Activated CD8-positive, alpha-beta memory T cell treated with anti-CD3 and anti-CD28 coated beads for 1 hour (primary cell): ENCODE measurements around the gene GPR22.

ENCODE experiments used
- DNase-seq, 2 donors: peaks; one replicate each; pipeline ENCODE4 v3.0.0-alpha.2; 2020; ENCODE audit warnings: low read depth in 1 of 2; ENCODE audit errors: extremely low read depth in 1 of 2

The GPR22 gene

DNA sequence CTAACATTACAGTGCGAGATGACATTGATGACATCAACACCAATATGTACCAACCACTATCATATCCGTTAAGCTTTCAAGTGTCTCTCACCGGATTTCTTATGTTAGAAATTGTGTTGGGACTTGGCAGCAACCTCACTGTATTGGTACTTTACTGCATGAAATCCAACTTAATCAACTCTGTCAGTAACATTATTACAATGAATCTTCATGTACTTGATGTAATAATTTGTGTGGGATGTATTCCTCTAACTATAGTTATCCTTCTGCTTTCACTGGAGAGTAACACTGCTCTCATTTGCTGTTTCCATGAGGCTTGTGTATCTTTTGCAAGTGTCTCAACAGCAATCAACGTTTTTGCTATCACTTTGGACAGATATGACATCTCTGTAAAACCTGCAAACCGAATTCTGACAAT is 4.3 kb downstream of the GPR22 start:
- no peak for DNase-seq

- DNase-seq, result no peak
Observed at GRCh38 chr7:107479303-107479702, 9.4 kb downstream of the GPR22 start.

DNA sequence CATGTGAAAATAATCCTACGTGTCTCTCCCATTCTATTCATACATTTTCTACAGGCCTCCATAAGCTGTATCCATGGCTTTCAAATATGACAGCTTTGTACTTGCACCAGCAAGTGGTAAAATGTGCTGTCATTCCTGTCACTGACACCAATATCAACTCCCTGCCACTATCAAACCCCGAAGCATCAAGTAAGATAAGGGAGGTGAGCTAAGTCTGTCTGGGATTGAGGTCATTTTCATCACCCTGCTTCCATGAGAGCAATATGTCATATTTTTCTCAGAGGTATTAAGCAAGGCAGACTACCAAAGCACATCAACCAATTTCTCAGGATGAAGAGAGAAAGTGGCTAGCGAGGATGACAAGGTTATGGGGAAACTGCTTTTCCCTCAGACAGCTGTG is 11.1 kb downstream of the GPR22 start:
- no peak for DNase-seq

GRCh38 chr7:107482571-107482970 is 12.7 kb downstream of the GPR22 start:
- no peak for DNase-seq

DNA sequence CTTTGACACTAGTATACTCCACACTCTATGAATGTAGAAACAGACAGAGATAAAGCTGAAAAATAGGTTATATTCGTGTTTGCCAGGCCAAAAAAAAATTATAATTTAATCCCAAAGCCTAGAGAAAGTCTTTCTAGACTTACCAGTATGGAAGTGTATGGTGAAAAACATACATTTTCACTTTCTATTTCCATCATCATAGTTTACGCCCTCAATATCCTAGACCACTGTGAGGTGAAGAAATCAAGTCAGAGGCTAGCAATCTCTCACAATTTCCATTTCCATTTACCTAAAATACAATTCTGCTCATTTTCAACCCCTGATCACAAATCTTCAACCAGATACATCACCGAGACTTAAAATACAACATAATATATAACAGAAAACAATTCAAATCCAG is 16.2 kb downstream of the GPR22 start:
- DNase-seq, result no peak

GRCh38 chr7:107492875-107493274 is 23.0 kb downstream of the GPR22 start:
- no peak for DNase-seq

- no peak for DNase-seq
Observed at GRCh38 chr7:107494315-107494751, 24.5 kb downstream of the GPR22 start.

DNA sequence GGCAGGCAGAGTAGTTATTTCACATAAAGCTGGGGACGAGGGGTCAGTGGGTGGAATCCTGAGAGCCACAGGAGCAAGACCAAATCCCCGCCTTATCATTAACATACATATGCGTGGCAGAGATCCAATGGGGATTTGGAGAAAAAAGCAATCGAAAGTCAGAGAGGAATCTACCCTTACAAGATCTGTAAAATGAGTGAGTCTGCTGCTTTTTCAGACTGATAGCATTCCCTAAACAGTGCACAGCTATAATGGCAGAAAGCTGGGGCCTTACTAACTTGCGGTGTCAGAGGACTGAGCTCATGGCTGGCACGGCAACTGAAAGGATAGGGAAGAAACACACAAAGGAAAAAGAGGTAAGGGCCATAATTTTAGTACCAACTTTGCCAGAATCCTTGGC is 25.0 kb downstream of the GPR22 start:
- DNase-seq, result no peak

- no peak for DNase-seq
Observed at GRCh38 chr7:107495516-107495915, 25.7 kb downstream of the GPR22 start.

GRCh38 chr7:107499731-107500130 is 29.9 kb downstream of the GPR22 start:
- DNase-seq, result no peak

DNA sequence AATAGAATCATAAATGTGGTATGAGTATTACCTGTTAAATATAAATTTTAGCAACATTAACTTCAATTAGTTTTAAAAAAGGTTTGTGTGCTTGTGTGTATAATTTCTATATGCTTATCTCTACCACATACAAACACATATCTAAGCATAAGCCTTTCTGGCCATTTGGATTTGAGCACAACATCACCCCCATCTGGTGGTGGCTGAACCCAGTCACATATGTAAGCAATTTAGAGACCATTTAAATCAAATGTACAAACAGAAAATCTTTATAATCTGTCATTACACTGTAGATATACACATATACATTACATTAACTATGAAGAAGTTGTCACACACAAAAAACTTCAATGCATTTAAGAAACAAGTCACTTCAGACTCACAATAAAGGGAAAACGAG is 31.7 kb downstream of the GPR22 start:
- DNase-seq, result no peak

DNA sequence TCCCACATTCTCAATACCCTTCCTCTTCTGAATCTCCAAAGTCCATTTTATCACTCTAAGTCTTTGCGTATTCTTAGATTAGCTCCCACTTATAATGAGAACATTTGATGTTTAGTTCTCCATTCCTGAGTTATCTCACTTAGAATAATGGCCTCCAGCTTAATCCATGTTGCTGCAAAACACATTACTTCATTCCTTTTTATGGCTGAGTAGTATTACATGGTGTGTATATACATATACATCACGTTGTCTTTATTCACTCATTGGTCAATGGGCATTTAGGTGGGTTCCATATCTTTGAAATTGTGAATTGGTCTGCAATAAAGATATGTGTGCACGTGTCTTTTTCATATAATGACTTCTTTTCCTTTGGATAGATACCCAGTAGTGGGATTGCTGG is 32.3 kb downstream of the GPR22 start:
- no peak for DNase-seq

GRCh38 chr7:107502797-107503196 is 32.9 kb downstream of the GPR22 start:
- DNase-seq, result no peak

DNA sequence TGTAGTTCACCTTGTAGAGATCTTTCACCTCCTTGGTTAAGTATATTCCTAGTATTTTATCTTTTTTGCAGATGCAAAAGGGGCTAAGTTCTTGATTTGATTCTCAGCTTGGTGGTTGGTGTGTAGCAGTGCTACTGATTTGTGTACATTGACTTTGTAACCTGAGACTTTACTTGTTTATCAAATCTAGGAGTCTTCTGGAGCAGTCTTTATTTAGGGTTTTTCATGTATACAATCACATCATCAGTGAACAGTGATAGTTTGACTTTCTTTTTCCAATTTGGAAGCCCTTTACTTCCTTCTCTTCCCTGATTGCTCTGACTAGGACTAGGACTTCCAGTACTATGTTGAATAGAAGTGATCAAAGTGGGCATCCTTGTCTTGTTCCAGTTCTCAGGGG is 33.8 kb downstream of the GPR22 start:
- DNase-seq, result no peak

- no peak for DNase-seq
Observed at GRCh38 chr7:107505362-107505761, 35.5 kb downstream of the GPR22 start.

DNA sequence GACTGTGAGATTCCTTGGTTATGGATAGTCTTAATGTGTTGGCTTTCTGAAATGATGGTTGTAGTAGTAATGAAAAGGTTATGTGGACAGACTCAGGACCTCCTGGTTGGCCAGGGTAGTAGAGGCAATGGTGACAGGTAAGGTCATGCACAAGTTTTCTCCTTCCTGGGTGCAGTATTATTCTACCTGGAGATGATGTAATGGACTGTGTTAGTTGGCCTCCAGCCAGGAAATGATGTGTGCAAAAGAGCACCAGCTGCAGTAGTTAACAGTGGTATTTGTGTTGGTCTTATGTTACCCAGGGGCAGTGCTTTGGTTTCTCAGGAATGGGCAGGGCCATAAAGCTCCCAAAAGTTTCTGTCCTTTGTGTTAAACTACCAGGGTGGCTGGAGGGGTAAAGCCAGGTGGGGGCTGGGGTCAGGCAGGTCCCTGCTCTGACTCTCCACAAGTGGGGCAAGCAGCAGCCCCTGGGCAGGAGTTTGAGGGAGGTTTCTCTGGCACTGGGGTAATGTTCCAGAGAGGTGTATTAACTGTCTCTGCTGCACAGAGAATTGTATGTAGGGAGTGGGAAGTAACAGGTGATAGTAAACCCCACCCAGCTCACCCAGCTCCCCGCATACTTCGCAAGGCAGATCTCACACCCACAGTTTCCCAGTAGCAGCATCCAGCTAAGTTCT is 36.3 kb downstream of the GPR22 start:
- DNase-seq, result no peak

DNA sequence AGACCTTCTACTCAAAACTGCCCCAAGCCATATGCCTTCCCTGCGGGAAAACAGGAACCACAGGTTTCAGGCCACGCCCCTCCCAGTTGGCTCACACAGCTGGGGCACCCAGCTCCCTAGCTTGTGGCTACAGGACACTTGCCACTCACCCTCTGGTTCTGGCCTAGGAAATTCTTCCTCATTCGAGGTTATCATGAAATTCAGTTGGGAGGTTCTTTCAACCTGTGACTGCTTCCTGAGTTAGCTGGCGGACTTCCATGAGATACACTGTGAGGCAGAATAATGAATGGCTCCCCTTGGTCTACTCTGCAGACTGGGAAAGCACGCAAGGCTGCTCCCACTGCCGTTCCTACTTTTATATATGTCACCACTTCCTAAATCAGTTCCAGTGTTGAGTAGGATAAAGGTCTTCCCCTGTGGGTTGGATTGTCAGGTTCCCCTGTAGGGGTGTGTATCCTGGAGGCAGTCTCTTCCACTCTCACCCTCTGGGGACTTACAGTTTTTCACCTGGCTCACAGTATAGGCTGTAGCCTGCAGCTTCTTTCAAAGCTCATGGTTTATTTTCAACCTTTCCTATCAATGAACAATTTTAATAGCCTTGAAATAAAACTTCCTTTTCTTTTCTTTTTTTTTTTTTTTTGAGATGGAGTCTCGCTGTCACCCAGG is 37.0 kb downstream of the GPR22 start:
- no peak for DNase-seq
